PC-9 (cell line): ENCODE measurements around the gene KANK2. TPM values are rescaled to one million over a fixed set of nuclear protein-coding genes. Genes with fewer than 3 reads are reported as not detected.

ENCODE experiments used
- BruUV-seq: library from RNA; stranded (reverse); fragments of 400-500 nt; replicated peaks from 2 replicates; lab custom pipeline; 2021; lab: Mats Ljungman, UMichigan
- CTCF ChIA-PET: fragments of 300-600 bp; sonication (Branson Sonifier 250); formaldehyde crosslinking; loops from one replicate; lab custom pipeline; 2022; ENCODE audit warnings: antibody characterized with exemption; lab: Charles Lee
- POLR2A ChIA-PET: fragments of 300-600 bp; sonication (Branson Sonifier 250); formaldehyde crosslinking; loops from one replicate; lab custom pipeline; 2022; ENCODE audit warnings: antibody characterized with exemption; ENCODE audit not compliant: unreplicated experiment; lab: Charles Lee
- DNase-seq, 2 experiments: peaks; one replicate each; pipeline versions ENCODE4 v3.0.0 to v3.0.0-alpha.2; 2015 to 2022; ENCODE audit warnings: mixed read lengths in 1 of 2
- H2AFZ ChIP-seq: fragments of 200-600 bp; sonication (generic); 2 replicates; pipeline ENCODE4 v1.8.1; 2017; ENCODE audit warnings: antibody characterized with exemption
- H3F3A ChIP-seq: fragments of 200-600 bp; sonication (generic); 2 replicates; pipeline ENCODE4 v1.8.1; 2017; ENCODE audit warnings: antibody characterized with exemption, mild to moderate bottlenecking, low read depth; ENCODE audit not compliant: insufficient read depth
- H3K27ac ChIP-seq: fragments of 200-600 bp; sonication (generic); 2 replicates; pipeline ENCODE4 v1.6.1; 2016; ENCODE audit warnings: mixed run types
- H3K27me3 ChIP-seq: fragments of 200-600 bp; sonication (generic); 2 replicates; pipeline ENCODE4 v1.6.1; 2016; ENCODE audit warnings: low read depth, mixed run types; ENCODE audit not compliant: insufficient read depth
- H3K36me3 ChIP-seq: fragments of 200-600 bp; sonication (generic); 2 replicates; pipeline ENCODE4 v1.6.1; 2016; ENCODE audit warnings: low read depth, mixed run types
- H3K4me1 ChIP-seq: fragments of 200-600 bp; sonication (generic); replicated peaks from 2 replicates; pipeline ENCODE4 v1.6.1; 2016; ENCODE audit warnings: mixed run types; ENCODE audit not compliant: insufficient read depth
- H3K4me2 ChIP-seq: fragments of 200-600 bp; sonication (generic); 2 replicates; pipeline ENCODE4 v1.6.1; 2017; ENCODE audit warnings: mixed run types
- H3K4me3 ChIP-seq: fragments of 200-600 bp; sonication (generic); 2 replicates; pipeline ENCODE4 v1.6.1; 2016; ENCODE audit warnings: mixed run types
- H3K79me2 ChIP-seq: fragments of 200-600 bp; sonication (generic); 2 replicates; pipeline ENCODE4 v1.6.1; 2017; ENCODE audit warnings: low read depth, mixed run types
- H3K9me2 ChIP-seq: fragments of 200-600 bp; sonication (generic); 2 replicates; pipeline ENCODE4 v1.8.1; 2017; ENCODE audit warnings: mild to moderate bottlenecking; ENCODE audit not compliant: insufficient read depth
- H3K9me3 ChIP-seq: fragments of 200-600 bp; sonication (generic); 2 replicates; pipeline ENCODE4 v1.8.1; 2016; ENCODE audit warnings: low read depth; ENCODE audit not compliant: insufficient read depth
- H4K20me1 ChIP-seq: fragments of 200-600 bp; sonication (generic); 2 replicates; pipeline ENCODE4 v1.8.1; 2017; ENCODE audit not compliant: insufficient read depth
- EZH2 ChIP-seq: fragments of 200-600 bp; sonication (generic); IDR thresholded peaks from 2 replicates; pipeline ENCODE4 v1.8.0; 2017; ENCODE audit warnings: antibody characterized with exemption, low read depth
- intact Hi-C: fragments of 100-400 bp; cut with micrococcal nuclease; formaldehyde crosslinking; loops from one replicate; pipeline ENCODE4 v1.10.0; 2022; ENCODE audit not compliant: unreplicated experiment
- total RNA-seq: library from RNA; stranded (reverse); gene quantifications from 2 replicates; pipeline ENCODE4 v1.2.3, GENCODE V29; 2021
- TF ChIP-seq, protein P1 (sequence below): fragments of 200-600 bp; sonication (generic); conservative IDR thresholded peaks from 2 replicates; pipeline ENCODE4 v1.6.1; 2017; ENCODE audit warnings: mixed run types, antibody characterized with exemption, mild to moderate bottlenecking, moderate library complexity

Gene KANK2
- total RNA-seq, 1 experiment from 2014 or later, result 32.9 TPM

DNA sequence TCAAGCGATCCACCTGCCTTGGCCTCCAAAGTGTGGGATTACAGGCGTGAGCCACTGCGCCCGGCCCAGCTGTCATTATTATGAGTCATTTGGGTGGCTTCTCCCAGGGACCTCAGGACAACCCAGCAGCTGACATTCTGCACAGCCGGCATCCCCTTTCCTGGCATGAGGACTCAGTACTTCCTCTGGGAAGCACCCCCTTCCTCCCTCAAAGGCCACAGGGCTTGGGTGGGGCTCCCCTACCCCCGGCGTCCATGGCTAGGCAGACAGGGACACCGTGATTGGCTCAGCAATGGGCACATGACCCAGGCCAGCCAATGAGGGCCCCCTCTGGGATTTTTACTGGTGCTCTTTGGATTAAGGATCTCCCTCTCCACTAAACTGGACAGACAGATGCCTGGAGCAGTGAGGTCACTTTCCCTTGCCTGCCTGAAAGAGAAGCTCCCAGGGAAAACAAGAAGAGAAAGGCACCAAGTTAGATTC lies 6.0 kb downstream of the KANK2 start:
- no peaks in the 10 kb centered on the region for H3K27me3 ChIP-seq
- BruUV-seq, result no TSS peak
- no peak overlapping the region for H3K4me3 ChIP-seq
- H3K36me3 ChIP-seq, result no peaks in the 10 kb centered on the region
- intact Hi-C loops, result no loop called here
- ChIA-PET POLR2A (no interaction called here), CTCF (no interaction called here)
- no peak overlapping the region for H3K4me2 ChIP-seq
- no peaks in the 10 kb centered on the region for H3K9me3 ChIP-seq
- H3K9me2 ChIP-seq, result no peaks in the 10 kb centered on the region
- peaks cover 26% of the 10 kb centered on the region for H3F3A ChIP-seq
- H3K27ac ChIP-seq, result no peak overlapping the region
- 0 out of 2 replicates have a peak, but pooled peaks cover 2% of the 10 kb centered on the region for H3K4me1 ChIP-seq
- no peak overlapping the region for H2AFZ ChIP-seq
- no peaks in the 10 kb centered on the region for H3K79me2 ChIP-seq
- DNase-seq, result peak; percentile 58 to 70
- TF ChIP-seq, protein P1, sequence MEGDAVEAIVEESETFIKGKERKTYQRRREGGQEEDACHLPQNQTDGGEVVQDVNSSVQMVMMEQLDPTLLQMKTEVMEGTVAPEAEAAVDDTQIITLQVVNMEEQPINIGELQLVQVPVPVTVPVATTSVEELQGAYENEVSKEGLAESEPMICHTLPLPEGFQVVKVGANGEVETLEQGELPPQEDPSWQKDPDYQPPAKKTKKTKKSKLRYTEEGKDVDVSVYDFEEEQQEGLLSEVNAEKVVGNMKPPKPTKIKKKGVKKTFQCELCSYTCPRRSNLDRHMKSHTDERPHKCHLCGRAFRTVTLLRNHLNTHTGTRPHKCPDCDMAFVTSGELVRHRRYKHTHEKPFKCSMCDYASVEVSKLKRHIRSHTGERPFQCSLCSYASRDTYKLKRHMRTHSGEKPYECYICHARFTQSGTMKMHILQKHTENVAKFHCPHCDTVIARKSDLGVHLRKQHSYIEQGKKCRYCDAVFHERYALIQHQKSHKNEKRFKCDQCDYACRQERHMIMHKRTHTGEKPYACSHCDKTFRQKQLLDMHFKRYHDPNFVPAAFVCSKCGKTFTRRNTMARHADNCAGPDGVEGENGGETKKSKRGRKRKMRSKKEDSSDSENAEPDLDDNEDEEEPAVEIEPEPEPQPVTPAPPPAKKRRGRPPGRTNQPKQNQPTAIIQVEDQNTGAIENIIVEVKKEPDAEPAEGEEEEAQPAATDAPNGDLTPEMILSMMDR, result no peak
- TF ChIP-seq EZH2, result no peak
- no peaks in the 10 kb centered on the region for H4K20me1 ChIP-seq

GRCh38 chr19:11190501-11190900 lies 6.8 kb downstream of the KANK2 start:
- no peak overlapping the region for H3K27ac ChIP-seq
- CTCF ChIA-PET, result no interaction called here
- no peaks in the 10 kb centered on the region for H3K27me3 ChIP-seq
- no peak overlapping the region for H3K4me3 ChIP-seq
- H3K9me2 ChIP-seq, result no peaks in the 10 kb centered on the region
- TF ChIP-seq EZH2, result no peak
- TF ChIP-seq, protein P1, result no peak
- H3K79me2 ChIP-seq, result no peaks in the 10 kb centered on the region
- BruUV-seq, result no TSS peak
- H3K4me1 ChIP-seq, result no peaks in the 10 kb centered on the region
- POLR2A ChIA-PET, result no interaction called here
- no peaks in the 10 kb centered on the region for H3K36me3 ChIP-seq
- H3K4me2 ChIP-seq, result no peak overlapping the region
- no peak overlapping the region for H2AFZ ChIP-seq
- intact Hi-C loops, result no loop called here
- no peaks in the 10 kb centered on the region for H3K9me3 ChIP-seq
- no peaks in the 10 kb centered on the region for H4K20me1 ChIP-seq
- DNase-seq, result no peak
- peaks cover 23% of the 10 kb centered on the region for H3F3A ChIP-seq

- Histone ChIP-seq H3K79me2 (no peaks in the 10 kb centered on the region), H2AFZ (no peak overlapping the region), H3K9me2 (no peaks in the 10 kb centered on the region), H4K20me1 (no peaks in the 10 kb centered on the region), H3K27me3 (no peaks in the 10 kb centered on the region), H3K4me2 (no peak overlapping the region), H3K9me3 (no peaks in the 10 kb centered on the region), H3K4me1 (no peaks in the 10 kb centered on the region), H3K36me3 (no peaks in the 10 kb centered on the region; the same call in 1 of the 2 replicates), H3F3A (peaks cover 16% of the 10 kb centered on the region), H3K27ac (no peak overlapping the region), H3K4me3 (no peak overlapping the region)
- POLR2A ChIA-PET, result no interaction called here
- CTCF ChIA-PET, result no interaction called here
- intact Hi-C loops, result no loop called here
- TF ChIP-seq, protein P1, result no peak
- no TSS peak for BruUV-seq
- no peak for DNase-seq
These were observed 9.9 kb downstream of the KANK2 start for GRCh38 chr19:11187441-11187840.
